GDM1 (cell line): ENCODE data around the gene SLC41A1.

Source experiments
- DNase-seq: peaks from one replicate; lab custom pipeline; 2025; lab: John Stamatoyannopoulos, UW

Gene SLC41A1

GRCh38 chr1:205751036-205751651 lies 61.9 kb downstream of the SLC41A1 start:
- DNase-seq: no peak

GRCh38 chr1:205750138-205751035 lies 62.6 kb downstream of the SLC41A1 start, which contains the start of gene NUCKS1:
TSS of gene NUCKS1 (minus strand) at chr1:205750182. CDS start at chr1:205749973, 209 bp downstream.
- peak; percentile 99 for DNase-seq

- DNase-seq: peak; percentile 94
These were observed 63.5 kb downstream of the SLC41A1 start for GRCh38 chr1:205749234-205750137.

GRCh38 chr1:205748403-205749233 lies 64.4 kb downstream of the SLC41A1 start:
- peak; percentile 32 for DNase-seq

GRCh38 chr1:205746757-205747412 lies 66.1 kb downstream of the SLC41A1 start:
- DNase-seq: no peak

GRCh38 chr1:205744403-205744802 lies 68.6 kb downstream of the SLC41A1 start:
- DNase-seq: no peak

GRCh38 chr1:205743977-205744376 lies 69.0 kb downstream of the SLC41A1 start:
- no peak for DNase-seq

GRCh38 chr1:205741681-205742080 lies 71.3 kb downstream of the SLC41A1 start:
- no peak for DNase-seq

GRCh38 chr1:205739348-205740160 lies 73.4 kb downstream of the SLC41A1 start:
- DNase-seq: no peak
